ENCODE data around the gene FAM111B.

DNA sequence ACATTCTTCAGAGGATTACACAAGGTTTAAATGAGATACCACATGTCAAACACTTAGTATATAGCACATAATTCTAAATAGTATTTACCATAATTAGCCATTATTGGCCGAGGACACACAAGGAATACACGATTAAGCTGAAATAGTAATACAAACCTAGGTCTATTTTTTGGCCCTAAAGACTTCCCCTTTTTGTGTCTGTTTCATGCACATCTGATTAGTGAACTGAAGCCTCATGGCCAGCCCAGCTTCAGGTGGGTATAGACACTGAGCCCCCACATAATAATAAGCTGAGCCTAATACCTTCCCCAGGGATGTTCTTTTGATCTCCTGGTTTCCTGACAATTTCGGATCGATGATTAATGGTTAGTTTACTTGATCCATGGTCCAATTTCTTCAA lies 18.9 kb upstream of the FAM111B start:
- TF ChIP-seq POLR2A (IDR thresholded peaks at IDR 0.05), result no peak
- TF ChIP-seq, protein P1, sequence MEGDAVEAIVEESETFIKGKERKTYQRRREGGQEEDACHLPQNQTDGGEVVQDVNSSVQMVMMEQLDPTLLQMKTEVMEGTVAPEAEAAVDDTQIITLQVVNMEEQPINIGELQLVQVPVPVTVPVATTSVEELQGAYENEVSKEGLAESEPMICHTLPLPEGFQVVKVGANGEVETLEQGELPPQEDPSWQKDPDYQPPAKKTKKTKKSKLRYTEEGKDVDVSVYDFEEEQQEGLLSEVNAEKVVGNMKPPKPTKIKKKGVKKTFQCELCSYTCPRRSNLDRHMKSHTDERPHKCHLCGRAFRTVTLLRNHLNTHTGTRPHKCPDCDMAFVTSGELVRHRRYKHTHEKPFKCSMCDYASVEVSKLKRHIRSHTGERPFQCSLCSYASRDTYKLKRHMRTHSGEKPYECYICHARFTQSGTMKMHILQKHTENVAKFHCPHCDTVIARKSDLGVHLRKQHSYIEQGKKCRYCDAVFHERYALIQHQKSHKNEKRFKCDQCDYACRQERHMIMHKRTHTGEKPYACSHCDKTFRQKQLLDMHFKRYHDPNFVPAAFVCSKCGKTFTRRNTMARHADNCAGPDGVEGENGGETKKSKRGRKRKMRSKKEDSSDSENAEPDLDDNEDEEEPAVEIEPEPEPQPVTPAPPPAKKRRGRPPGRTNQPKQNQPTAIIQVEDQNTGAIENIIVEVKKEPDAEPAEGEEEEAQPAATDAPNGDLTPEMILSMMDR (IDR thresholded peaks at IDR 0.05), result no peak

All from Peyer's patch (tissue), 4 donors.